GM19438 (cell line): ENCODE data around the gene NLRX1.
"Not testable (repeated sequence)": the region's sequence is repeated elsewhere in the genome, so short reads cannot be mapped to it uniquely, and the experiment has no call there.

Experiments used
- ATAC-seq: cut with Tn5 transposase; IDR thresholded peaks from one replicate; pipeline ENCODE4 v1.9.1; 2021; ENCODE audit warnings: low read depth; ENCODE audit not compliant: unreplicated experiment

Gene NLRX1

DNA sequence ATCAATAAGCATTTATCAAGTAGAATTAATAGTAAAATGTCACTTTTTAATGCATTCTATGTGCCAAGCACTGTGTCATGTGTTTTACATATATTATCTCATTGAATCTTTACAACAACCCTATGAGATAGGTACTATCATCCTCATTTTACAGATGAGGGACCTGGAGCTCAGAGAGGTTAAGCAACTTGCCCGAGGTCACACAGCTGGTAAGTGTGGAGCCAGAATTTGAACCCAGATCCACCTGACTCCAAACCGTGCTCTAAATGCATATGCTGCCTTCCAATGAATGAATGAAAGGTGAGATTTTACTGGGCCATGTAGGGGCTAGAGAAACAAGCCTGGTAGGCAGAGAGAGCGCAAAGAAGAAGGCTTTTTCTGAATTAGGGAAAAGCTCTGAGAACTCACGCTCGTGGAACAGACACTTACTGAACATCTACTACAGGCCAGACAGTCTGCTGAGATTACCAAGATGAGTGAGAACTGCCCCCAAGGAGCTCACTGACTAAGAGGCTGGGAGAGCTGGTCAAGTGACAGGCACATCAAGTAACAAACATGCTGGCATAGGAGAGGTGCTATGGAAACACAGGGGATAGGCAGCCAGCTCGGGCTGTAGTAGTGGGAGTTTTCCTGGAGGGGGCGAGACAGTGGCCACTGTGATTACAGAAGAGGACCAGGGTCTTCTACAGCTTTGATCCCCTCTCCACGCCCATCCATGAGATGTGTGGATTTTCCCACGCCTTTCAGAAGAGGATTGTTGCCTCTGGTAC is 15.3 kb upstream of the NLRX1 start:
- no peak for ATAC-seq

DNA sequence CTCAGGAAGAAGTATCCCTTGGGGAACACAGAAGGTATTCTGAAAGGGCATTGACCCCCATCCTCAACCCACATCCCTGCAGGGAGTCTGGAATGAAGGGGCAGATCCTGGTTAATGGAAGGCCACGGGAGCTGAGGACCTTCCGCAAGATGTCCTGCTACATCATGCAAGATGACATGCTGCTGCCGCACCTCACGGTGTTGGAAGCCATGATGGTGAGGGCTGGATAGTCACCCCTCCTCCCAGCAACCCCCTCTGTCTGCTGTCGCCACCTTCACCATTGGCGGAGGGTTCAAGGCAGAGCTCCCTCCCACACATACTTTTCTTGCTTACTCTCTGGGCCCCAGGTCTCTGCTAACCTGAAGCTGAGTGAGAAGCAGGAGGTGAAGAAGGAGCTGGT is 14.3 kb upstream of the NLRX1 start:
- no peak for ATAC-seq

DNA sequence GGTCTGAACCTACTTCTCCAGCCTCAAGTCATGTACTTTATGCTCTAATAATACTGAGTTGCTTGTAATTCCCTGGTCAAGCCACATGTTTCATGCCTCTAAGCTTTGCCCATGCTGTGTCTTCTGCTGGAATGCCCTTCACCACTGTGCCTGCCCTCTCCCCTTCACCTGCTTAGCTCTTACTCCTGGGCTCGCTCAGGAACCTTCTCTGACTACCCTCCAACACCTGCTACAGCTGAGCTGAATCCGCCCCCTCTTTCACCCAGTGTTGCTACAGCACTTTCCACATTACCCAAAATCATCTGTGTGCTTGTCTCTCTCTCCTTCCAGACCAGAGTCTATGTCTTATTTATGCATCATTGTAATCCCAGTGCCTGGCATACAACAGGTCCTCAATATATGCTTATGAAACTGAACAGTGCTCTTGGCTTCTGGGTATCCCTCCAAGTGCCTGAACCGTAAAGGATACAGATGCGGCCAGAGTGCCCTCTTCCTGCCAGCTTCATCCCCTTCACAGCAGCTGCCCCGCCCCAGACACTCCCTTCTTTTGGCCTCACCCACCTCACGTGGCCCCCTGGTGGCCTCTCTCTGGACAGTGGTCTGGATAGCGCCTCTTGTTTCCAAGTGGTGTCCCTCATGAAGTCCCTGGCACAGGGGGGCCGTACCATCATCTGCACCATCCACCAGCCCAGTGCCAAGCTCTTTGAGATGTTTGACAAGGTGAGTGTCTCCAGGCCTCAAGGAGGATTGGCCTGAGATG is 12.6 kb upstream of the NLRX1 start:
- no peak for ATAC-seq

DNA sequence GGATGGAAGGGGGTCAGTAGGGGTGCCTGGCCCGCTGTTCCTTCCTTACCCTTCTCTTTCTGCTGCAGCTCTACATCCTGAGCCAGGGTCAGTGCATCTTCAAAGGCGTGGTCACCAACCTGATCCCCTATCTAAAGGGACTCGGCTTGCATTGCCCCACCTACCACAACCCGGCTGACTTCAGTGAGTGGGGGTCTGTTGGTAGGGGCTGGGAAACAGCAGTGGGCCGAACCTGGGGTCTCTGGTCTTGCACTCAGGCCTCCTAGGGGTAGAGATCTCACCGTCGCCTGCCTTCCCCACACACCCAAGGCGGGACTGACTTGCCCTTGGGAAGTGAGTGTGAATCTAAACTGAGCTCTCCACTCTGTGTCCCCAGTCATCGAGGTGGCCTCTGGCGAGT is 12.0 kb upstream of the NLRX1 start:
- ATAC-seq: no peak

DNA sequence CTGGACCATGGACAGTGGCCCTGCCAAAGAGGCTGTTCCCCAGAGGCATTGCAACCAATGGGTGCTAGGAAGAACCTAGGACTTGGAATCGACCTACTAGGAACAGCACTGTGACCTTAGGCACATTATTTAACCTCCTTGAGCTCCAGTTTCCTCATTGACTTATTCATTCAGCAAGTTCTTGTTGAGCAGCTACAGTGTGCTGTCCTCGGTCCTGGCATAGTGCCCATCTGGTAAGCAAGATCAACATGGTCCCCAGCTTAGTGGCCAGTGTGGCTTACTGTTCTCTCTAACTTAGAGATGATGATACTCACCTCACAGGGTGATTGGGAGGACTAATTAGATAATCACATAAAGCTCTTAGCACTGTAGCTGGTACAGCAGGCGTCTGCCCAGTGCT is 11.5 kb upstream of the NLRX1 start:
- no peak for ATAC-seq

DNA sequence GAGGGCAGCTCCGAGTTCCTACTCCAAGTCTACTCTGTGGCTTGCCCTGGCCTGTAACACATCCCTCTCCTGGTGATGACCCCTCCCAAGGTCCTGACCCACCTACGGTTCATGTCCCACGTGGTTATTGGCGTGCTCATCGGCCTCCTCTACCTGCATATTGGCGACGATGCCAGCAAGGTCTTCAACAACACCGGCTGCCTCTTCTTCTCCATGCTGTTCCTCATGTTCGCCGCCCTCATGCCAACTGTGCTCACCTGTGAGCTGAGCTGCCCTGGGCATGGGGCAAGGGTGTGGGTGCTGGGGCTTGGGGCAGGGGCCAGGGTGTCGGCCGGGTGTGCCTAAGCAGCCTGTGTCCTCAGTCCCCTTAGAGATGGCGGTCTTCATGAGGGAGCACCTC is 10.1 kb upstream of the NLRX1 start:
- no peak for ATAC-seq

DNA sequence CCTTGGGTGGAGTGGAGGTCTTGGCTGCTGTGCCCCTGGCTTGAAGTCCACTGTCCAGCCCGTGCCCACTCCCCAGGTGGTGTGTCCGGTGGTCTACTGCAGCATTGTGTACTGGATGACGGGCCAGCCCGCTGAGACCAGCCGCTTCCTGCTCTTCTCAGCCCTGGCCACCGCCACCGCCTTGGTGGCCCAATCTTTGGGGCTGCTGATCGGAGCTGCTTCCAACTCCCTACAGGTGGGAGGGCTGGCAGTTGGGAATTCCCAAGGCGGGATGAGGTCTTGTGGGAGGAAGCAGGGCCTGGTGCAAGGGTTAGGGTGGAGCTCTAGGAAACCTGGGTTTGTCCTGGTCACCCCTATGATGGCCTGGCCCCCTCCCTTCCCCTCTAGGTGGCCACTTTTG is 8.4 kb upstream of the NLRX1 start:
- no peak for ATAC-seq

DNA sequence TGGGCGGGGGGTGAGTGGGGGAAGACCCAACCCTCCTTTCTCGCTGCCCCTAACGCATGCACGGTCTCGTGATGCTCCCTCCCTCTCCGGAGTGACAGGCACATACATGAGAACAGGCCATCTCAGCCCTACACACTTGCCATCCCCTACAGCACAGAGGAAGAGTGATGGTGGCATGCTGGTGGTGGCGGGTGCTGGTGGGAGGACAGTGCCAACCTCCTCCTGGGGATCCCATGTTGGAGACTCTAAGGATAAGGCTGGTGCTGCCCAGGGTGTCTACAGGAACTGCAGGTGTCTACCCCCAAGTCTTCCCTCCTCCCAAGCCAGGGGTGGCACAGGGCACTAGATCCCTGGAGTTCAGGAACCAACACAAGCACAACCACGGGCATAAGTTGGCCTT is 6.7 kb upstream of the NLRX1 start:
- ATAC-seq: no peak

DNA sequence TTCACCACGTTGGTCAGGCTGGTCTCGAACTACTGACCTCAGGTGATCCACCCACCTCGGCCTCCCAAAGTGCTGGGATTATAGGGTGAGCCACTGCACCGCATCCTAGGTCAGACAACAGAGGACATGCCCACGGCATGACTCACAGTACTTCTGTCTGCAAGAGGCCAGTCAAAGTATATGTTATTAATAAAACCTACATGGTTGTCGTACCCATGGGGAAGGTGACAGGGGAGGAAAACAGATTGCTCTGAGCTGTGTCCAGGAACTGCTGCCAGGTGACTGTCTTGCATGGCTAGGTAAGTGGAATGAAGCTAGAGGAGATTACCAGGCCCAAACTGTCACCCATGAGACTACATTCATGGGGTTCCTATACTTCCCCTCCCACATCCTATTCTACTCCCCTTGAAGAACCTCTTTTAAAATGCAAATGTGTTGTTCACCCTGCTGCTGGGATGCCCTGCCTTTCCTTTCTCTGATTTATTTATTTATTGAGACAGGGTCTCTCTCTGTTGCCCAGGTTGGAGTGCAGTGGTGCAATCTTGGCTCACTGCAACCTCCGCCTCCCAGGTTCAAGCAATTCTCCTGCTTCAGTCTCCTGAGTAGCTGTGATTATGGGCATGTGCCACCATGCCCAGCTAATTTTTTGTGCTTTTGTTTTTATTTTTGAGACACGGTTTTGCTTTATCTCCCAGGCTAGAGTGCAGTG is 2.0 kb upstream of the NLRX1 start:
- no peak for ATAC-seq

DNA sequence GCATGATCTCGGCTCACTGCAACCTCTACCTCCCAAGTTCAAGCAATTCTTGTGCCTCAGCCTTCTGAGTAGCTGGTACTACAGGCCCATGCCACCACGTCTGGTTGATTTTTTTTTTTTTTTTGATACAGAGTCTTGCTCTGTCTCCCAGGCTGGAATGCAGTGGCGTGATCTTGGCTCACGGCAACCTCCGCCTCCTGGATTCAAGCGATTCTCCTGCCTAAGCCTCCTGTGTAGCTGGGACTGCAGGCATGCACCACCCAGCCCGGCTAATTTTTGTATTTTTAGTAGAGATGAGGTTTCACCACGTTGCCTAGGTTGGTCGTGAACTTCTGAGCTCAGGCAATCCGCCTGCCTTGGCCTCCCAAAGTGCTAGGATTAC is 1.5 kb upstream of the NLRX1 start:
- ATAC-seq: not testable (repeated sequence)

DNA sequence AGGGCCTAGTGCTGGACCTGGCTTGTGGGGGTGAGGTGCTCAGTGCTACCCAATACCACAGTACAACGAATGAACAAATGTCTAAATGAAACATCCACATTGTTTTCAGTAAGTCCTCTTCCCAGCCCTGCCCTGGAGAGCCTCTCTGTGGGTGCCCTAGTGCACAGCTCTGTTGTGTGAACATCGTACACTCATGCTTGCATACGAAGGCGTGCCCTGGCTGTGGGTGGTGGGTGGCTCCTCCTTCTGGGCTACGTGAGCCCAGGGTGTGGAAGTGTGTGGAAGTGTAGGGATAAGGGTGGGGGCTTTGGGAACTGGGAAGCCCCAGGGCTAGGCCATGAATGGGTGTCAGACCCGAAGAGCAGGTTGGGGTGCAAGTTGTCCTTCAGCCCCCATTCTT is 592 bp upstream of the NLRX1 start:
- ATAC-seq: no peak

DNA sequence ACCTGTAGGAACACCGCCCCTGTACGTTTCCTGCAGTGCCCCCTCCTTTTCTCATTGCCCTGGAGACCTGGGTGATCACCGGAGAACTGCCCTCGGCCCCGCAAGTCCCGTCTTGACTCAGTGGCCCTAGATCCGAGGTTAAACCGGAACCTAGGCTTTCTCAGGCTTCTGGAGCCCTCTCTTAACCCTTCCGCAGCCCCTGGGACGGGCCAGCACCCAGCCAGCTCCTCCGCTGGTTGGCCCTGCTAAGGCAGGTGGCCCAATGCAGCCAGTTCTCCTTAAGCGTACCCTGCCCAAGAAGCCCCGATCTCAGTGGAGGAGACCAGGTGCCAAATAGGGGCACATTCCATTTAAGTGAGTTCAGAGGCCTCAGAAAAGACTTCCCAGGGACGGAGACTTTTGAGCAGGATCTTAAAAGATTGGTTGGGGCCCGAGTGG is 776 bp downstream of the NLRX1 start:
- ATAC-seq: peak; percentile 8

DNA sequence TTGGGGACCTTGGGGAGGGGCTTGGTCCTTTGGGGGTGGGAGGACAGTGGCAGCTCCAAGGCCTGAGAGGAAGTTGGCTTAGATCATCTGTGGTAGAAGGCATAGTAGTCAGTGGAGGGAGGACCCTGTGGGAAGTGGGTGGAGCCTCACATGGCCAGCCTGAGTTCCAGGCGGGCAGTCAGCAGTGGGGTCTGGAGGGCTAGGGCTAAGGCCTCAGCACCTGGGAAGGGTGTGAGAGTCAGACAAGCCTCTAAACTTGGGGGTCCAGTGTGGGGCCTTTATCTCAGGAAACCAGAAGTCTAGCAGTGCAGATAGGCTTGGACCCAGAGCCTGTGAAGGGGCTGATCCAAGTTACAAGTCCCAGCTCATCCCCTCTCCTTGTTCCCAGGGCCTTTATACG is 4.0 kb downstream of the NLRX1 start:
- ATAC-seq: no peak

DNA sequence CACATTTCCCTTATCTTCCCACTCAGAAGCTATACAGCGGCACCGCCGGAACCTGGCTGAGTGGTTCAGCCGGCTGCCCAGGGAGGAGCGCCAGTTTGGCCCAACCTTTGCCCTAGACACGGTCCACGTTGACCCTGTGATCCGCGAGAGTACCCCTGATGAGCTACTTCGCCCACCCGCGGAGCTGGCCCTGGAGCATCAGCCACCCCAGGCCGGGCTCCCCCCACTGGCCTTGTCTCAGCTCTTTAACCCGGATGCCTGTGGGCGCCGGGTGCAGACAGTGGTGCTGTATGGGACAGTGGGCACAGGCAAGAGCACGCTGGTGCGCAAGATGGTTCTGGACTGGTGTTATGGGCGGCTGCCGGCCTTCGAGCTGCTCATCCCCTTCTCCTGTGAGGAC is 4.9 kb downstream of the NLRX1 start:
- ATAC-seq: no peak

DNA sequence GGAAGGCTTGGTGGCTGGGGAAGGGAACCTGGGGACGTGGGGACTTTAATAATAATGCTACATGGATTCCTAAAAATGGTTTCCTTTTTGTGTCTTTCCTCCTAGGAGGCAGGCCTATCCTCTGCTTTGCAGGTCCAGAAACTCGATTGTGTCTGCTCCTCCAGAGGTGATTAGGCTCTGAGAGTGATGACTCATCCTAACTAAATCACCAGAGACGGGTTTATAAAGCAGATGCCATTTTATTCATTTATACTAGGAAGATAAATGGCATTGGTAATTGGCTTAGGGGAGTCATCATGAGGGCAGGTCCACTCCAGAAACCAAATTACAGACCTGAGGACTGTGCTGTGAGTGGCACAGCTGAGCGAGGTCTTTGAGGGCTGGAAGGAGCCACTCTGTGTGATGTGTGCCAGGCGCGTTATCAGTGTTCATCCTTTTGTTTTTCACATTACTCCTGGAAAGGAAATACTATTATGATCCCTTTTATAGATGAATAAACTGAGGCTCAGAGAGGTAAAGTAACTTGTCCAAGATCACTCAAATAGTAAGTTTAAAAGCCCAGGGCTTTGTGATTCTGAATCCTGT is 7.1 kb downstream of the NLRX1 start:
- no peak for ATAC-seq

DNA sequence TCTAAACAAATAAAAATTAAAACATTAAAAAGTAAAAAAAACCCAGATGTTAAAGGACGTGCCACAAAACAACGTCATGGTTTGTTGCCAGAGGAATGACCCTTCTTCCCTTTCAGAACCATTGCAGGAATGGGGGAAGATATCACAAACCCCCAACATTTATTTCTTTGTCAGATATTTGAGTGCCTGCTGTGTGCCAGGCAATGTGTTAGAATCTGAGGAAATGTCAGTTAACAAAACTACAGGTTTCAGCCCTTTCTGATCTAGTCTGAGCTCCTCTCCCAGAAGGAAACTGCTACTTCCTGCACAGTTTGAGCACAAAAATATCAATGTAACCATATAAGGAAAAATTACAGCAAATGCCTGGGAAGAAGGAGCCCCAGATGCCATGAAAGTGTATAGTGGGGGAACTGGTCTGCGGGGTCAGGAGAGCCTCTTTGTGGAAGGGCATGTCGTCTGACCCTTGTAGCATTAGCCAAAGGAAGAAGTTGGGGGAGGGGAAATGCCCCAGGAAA is 9.7 kb downstream of the NLRX1 start:
- ATAC-seq: no peak

DNA sequence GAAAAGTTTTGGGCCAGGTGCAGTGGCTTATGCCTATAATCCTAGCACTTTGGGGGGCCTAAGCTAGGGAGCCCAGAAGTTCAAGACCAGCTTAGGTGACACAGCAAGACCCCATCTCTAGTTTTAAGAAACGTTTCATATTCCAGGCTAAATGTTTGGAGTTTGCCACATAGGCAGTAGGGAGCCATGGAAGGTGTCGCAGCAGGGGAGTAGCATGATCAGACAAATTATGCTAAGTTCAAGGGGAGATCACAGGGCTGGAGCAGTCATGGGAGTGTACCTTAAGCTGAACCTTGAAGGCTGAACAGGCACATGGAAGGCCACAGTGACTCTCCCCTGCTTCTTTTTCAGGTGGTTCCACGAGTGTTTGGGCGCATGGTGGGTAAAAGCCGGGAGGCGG is 10.8 kb downstream of the NLRX1 start:
- no peak for ATAC-seq

DNA sequence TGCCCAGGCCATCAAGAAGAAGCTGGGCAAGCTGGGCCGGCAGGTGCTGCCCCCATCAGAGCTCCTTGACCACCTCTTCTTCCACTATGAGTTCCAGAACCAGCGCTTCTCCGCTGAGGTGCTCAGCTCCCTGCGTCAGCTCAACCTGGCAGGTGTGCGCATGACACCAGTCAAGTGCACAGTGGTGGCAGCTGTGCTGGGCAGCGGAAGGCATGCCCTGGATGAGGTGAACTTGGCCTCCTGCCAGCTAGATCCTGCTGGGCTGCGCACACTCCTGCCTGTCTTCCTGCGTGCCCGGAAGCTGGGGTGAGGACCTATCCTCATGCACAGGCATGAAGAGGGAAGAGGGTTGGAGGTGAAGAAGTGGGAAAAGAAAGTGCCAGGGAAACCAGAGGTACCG is 11.5 kb downstream of the NLRX1 start:
- ATAC-seq: no peak

DNA sequence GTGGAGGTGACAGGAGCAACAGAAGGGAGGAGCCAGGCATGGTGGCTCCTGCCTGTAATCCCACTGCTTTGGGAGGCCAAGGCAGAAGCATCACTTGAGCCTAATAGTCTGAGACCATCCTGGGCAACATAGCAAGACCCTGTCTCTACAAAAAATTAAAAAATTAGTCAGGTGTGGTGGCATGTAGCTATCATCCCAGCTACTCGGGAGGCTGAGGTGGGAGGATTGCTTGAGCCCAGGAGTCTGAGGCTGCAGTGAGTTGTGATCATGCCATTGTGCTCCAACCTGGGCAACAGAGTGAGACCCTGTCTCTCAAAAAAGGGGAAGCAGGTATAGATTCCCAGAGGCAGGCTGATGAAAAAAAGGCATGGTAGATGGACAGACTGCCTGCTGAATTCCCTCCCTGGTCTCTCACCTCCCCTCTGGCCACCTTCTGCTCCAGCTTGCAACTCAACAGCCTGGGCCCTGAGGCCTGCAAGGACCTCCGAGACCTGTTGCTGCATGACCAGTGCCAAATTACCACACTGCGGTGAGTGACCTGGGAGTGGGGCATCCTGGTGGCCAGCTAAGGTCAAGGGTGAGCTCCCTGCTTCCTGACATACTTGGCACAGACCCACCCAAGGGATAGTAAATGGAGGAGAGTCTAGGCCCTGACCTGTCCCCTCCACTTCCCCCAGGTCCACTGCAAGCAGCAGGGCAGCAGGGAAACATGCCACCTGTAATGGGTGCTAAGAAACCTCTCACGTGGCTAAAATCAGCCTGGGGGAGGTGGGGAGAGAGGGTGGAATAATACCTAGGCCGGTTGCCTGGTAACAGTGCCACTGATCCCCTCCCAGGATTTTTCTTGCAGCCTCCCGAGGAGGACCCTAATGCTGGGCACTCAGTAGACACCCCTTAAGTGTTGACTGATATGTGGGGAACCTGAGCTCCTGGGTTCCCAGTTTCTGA is 12.5 kb downstream of the NLRX1 start:
- ATAC-seq: no peak
